Adrenal gland (tissue), 5 donors: ENCODE measurements around the gene NMS.

Experiments
- POLR2A ChIP-seq, 2 donors: fragments of 450-650 bp; IDR thresholded peaks; one replicate each; pipeline ENCODE4 v1.6.1; 2017; ENCODE audit warnings: antibody characterized with exemption in 2 of 2, mild to moderate bottlenecking in 2 of 2, moderate library complexity in 1 of 2
- TF ChIP-seq, protein P1 (sequence below), 6 experiments: fragments of 450-650 bp in 4 of 6; fragments of 200-600 bp in 2 of 6; sonication (generic) in 1 of 6; IDR thresholded peaks; 1 replicate in 5 of 6; 2 replicates in 1 of 6; pipeline versions ENCODE4 v1.5.1 to v1.8.0; 2016 to 2021; ENCODE audit warnings: antibody characterized with exemption in 6 of 6, mild to moderate bottlenecking in 2 of 6, moderate library complexity in 1 of 6
- donor health status: DM: no; HTN: no; CAD: no.

DNA sequence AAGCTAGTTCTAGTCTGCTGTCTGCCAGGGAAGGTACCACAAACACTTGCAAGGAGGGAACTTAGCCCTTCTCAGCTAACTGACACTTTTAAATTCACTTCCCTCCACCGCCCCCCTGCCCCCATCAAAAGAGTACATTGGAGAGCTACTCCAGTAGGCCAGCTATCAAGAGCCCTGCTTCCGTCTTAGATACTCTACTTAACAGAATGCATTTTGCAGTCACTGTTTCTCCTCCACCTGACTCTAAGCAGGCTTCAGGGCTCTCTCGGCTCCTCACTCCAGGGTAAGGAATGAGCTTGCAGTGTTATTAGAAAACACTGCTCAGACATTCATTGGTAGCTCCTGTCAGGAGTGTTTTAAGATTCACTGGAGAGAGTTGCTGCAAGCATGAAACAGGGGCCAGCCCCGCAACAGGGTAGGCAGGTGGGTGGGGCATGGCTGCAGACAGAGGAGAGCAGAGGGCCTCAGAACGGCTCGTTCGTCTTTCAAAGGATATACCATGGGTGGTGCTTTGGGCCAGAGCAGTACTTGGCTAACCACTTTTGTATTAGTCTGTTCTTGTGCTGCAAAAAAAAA lies 57.2 kb downstream of the NMS start:
- TF ChIP-seq POLR2A (IDR thresholded peaks at IDR 0.05), result no peak
- TF ChIP-seq, protein P1, sequence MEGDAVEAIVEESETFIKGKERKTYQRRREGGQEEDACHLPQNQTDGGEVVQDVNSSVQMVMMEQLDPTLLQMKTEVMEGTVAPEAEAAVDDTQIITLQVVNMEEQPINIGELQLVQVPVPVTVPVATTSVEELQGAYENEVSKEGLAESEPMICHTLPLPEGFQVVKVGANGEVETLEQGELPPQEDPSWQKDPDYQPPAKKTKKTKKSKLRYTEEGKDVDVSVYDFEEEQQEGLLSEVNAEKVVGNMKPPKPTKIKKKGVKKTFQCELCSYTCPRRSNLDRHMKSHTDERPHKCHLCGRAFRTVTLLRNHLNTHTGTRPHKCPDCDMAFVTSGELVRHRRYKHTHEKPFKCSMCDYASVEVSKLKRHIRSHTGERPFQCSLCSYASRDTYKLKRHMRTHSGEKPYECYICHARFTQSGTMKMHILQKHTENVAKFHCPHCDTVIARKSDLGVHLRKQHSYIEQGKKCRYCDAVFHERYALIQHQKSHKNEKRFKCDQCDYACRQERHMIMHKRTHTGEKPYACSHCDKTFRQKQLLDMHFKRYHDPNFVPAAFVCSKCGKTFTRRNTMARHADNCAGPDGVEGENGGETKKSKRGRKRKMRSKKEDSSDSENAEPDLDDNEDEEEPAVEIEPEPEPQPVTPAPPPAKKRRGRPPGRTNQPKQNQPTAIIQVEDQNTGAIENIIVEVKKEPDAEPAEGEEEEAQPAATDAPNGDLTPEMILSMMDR (IDR thresholded peaks at IDR 0.05), result no peak
